IMR-90 (cell line): ENCODE results near the gene PAX5. TPM values are rescaled to one million over a fixed set of nuclear protein-coding genes. Genes with fewer than 3 reads are reported as not detected.
"Not testable (repeated sequence)": the region's sequence is repeated elsewhere in the genome, so short reads cannot be mapped to it uniquely, and the experiment has no call there.

Source experiments
- ATAC-seq: fragments of 200-7000 bp; cut with Tn5 transposase; 2 replicates; pipeline ENCODE4 v1.9.1; 2020; ENCODE audit warnings: low read depth, mild to moderate bottlenecking, moderate library complexity
- BruUV-seq: library from RNA; stranded (reverse); fragments of 400-500 nt; replicated peaks from 2 replicates; lab custom pipeline; 2021; lab: Mats Ljungman, UMichigan
- CTCF ChIA-PET: fragments of 300-600 bp; formaldehyde crosslinking; extraction: SDS; loops from one replicate; lab custom pipeline; 2021; ENCODE audit warnings: antibody characterized with exemption; lab: Yijun Ruan, JAX
- POLR2A ChIA-PET: fragments of 300-600 bp; sonication (Branson Sonifier 250); formaldehyde crosslinking; loops from one replicate; lab custom pipeline; 2022; ENCODE audit warnings: antibody characterized with exemption; ENCODE audit not compliant: unreplicated experiment; lab: Charles Lee
- DNase-seq: peaks from one replicate; pipeline ENCODE4 v3.0.0; 2013
- H2AFZ ChIP-seq: replicated peaks from 2 replicates; pipeline ENCODE3; 2013; ENCODE audit warnings: low read length, mild to moderate bottlenecking; ENCODE audit not compliant: poor library complexity
- H2AK5ac ChIP-seq: 2 replicates; pipeline ENCODE4 v1.6.1; 2013; ENCODE audit warnings: low read depth, low read length, inconsistent platforms
- H2AK9ac ChIP-seq: replicated peaks from 2 replicates; pipeline ENCODE3; 2013; ENCODE audit warnings: mild to moderate bottlenecking, low read depth, low read length, moderate library complexity; ENCODE audit not compliant: poor library complexity
- H2BK120ac ChIP-seq: 2 replicates; pipeline ENCODE4 v1.6.1; 2013; ENCODE audit warnings: low read depth, low read length, inconsistent platforms
- H2BK15ac ChIP-seq: 3 replicates; pipeline ENCODE4 v1.6.1; 2013; ENCODE audit warnings: low read depth, low read length, inconsistent platforms
- H2BK20ac ChIP-seq: 2 replicates; pipeline ENCODE4 v1.6.1; 2013; ENCODE audit warnings: low read depth, mild to moderate bottlenecking, inconsistent platforms, low read length, moderate library complexity
- H2BK5ac ChIP-seq: 2 replicates; pipeline ENCODE4 v1.6.1; 2013; ENCODE audit warnings: mild to moderate bottlenecking, low read depth, low read length, inconsistent platforms; ENCODE audit not compliant: poor library complexity, severe bottlenecking
- H3K14ac ChIP-seq: replicated peaks from 2 replicates; pipeline ENCODE4 v1.6.1; 2013; ENCODE audit warnings: low read depth, low read length, inconsistent platforms
- H3K18ac ChIP-seq: 2 replicates; pipeline ENCODE4 v1.6.1; 2013; ENCODE audit warnings: low read depth, low read length, control low read depth
- H3K23ac ChIP-seq: 2 replicates; pipeline ENCODE4 v1.6.1; 2013; ENCODE audit warnings: low read depth, low read length, inconsistent platforms
- H3K27ac ChIP-seq: 2 replicates; pipeline ENCODE4 v1.5.1; 2013; ENCODE audit warnings: mild to moderate bottlenecking, control low read depth, low read length; ENCODE audit not compliant: insufficient read depth
- H3K27me3 ChIP-seq: 2 replicates; pipeline ENCODE4 v1.6.1; 2013; ENCODE audit warnings: low read length; ENCODE audit not compliant: control insufficient read depth, insufficient read depth
- H3K36me3 ChIP-seq: 2 replicates; pipeline ENCODE4 v1.6.1; 2013; ENCODE audit warnings: low read length, mixed read lengths; ENCODE audit not compliant: control insufficient read depth, insufficient read depth
- H3K4ac ChIP-seq: 2 replicates; pipeline ENCODE4 v1.6.1; 2013; ENCODE audit warnings: low read depth, low read length, inconsistent platforms
- H3K4me1 ChIP-seq: 2 replicates; pipeline ENCODE4 v1.6.1; 2013; ENCODE audit warnings: low read length, mixed read lengths; ENCODE audit not compliant: control insufficient read depth, insufficient read depth
- H3K4me2 ChIP-seq: 2 replicates; pipeline ENCODE4 v1.6.1; 2013; ENCODE audit warnings: low read depth, mild to moderate bottlenecking, control low read depth, low read length, moderate library complexity
- H3K4me3 ChIP-seq: 2 replicates; pipeline ENCODE4 v1.5.1; 2013; ENCODE audit warnings: low read depth, mild to moderate bottlenecking, control low read depth, low read length, moderate library complexity; ENCODE audit not compliant: insufficient read depth
- H3K56ac ChIP-seq: 2 replicates; pipeline ENCODE4 v1.6.1; 2013; ENCODE audit warnings: low read length, inconsistent platforms; ENCODE audit not compliant: insufficient read depth; ENCODE audit errors: extremely low read depth
- H3K79me1 ChIP-seq, 2 experiments: 2 replicates each; pipeline ENCODE4 v1.6.1; 2013; ENCODE audit warnings: low read length in 2 of 2, inconsistent platforms in 1 of 2, low read depth in 1 of 2
- H3K9ac ChIP-seq: 2 replicates; pipeline ENCODE4 v1.6.1; 2013; ENCODE audit warnings: low read depth, low read length, control low read depth
- H3K9me1 ChIP-seq: 2 replicates; pipeline ENCODE4 v1.6.1; 2013; ENCODE audit warnings: low read length, inconsistent platforms; ENCODE audit not compliant: insufficient read depth
- H3K9me3 ChIP-seq: 2 replicates; pipeline ENCODE4 v1.6.1; 2013; ENCODE audit warnings: low read length; ENCODE audit not compliant: control insufficient read depth, insufficient read depth
- H4K20me1 ChIP-seq: 2 replicates; pipeline ENCODE4 v1.6.1; 2013; ENCODE audit warnings: low read length, inconsistent platforms; ENCODE audit not compliant: insufficient read depth
- H4K5ac ChIP-seq: 2 replicates; pipeline ENCODE4 v1.6.1; 2013; ENCODE audit warnings: mild to moderate bottlenecking, low read depth, low read length, control low read depth
- H4K8ac ChIP-seq, 2 experiments: 2 replicates each; pipeline ENCODE4 v1.6.1; 2013; ENCODE audit warnings: low read depth in 2 of 2, low read length in 2 of 2, control low read depth in 1 of 2, inconsistent platforms in 1 of 2
- H4K91ac ChIP-seq: 2 replicates; pipeline ENCODE4 v1.6.1; 2013; ENCODE audit warnings: low read depth, low read length, inconsistent platforms; ENCODE audit not compliant: insufficient read depth
- BHLHE40 ChIP-seq: fragments of 150-350 bp; IDR thresholded peaks from 2 replicates; pipeline ENCODE4 v1.6.1; 2016; ENCODE audit warnings: mild to moderate bottlenecking, low read depth, low read length
- MAFK ChIP-seq: IDR thresholded peaks from 2 replicates; pipeline ENCODE4 v1.6.1; 2012; ENCODE audit warnings: low read depth, low read length, improper control_type of control experiment
- MXI1 ChIP-seq: IDR thresholded peaks from 2 replicates; pipeline ENCODE4 v1.6.1; 2012; ENCODE audit warnings: low read depth, mild to moderate bottlenecking, low read length, moderate library complexity, borderline replicate concordance
- USF2 ChIP-seq: fragments of 150-350 bp; IDR thresholded peaks from 2 replicates; pipeline ENCODE4 v1.6.1; 2017; ENCODE audit warnings: mild to moderate bottlenecking, antibody characterized with exemption, low read length, low read depth
- WGBS, 2 experiments: methylation state at CpG; one replicate each; pipeline versions ENCODE4 v1.1.5 to v1.1.7; 2013; ENCODE audit warnings: missing lambda C conversion rate in 2 of 2; ENCODE audit not compliant: insufficient read length in 1 of 2; ENCODE audit errors: extremely low coverage in 2 of 2; 5-methylcytosine and 5-hydroxymethylcytosine counted together
- dilution Hi-C: fragments of 300-500 bp; cut with HindIII; formaldehyde crosslinking; loops from one replicate; pipeline ENCODE4 v1.14.3; 2018; ENCODE audit warnings: low sequenced_read_pairs; ENCODE audit not compliant: unreplicated experiment
- in situ Hi-C: fragments of 300-500 bp; cut with MboI; formaldehyde crosslinking; loops from 3 replicates; pipeline ENCODE4 v1.14.3; 2019; ENCODE audit warnings: low sequenced_read_pairs, inconsistent platforms, mixed read lengths
- intact Hi-C: fragments of 100-400 bp; cut with micrococcal nuclease; formaldehyde crosslinking; loops from 2 replicates; pipeline ENCODE4 v1.10.0; 2022
- polyA plus RNA-seq, 3 experiments: library from polyadenylated mRNA; depleted of rRNA; stranded (reverse); fragments of >200 nt; gene quantifications; 2 replicates each; pipeline ENCODE4 v1.2.3, GENCODE V29; 2012; ENCODE audit warnings: low replicate concordance in 1 of 3
- total RNA-seq: library from RNA; depleted of rRNA; stranded (reverse); fragments of >200 nt; gene quantifications from 2 replicates; pipeline ENCODE4 v1.2.3, GENCODE V29; 2012

PAX5 gene
- total and polyA plus RNA-seq, 2 of the 4 experiments (the other 2 are of a cell fraction) = not detected

GRCh38 chr9:36870960-36871359, 163.1 kb downstream of the PAX5 start:
- Histone ChIP-seq H3K23ac (no peak overlapping the region), H3K9me1 (no peaks in the 10 kb centered on the region), H2AFZ (no peak overlapping the region), H2BK20ac (no peak overlapping the region), H3K4me3 (no peak overlapping the region), H4K5ac (no peak overlapping the region), H4K20me1 (no peaks in the 10 kb centered on the region; the same call in none of the 2 replicates), H3K4me2 (no peak overlapping the region), H2AK9ac (no peak overlapping the region), H2BK15ac (no peak overlapping the region), H3K36me3 (no peaks in the 10 kb centered on the region), H3K56ac (no peak overlapping the region), H2BK5ac (no peak overlapping the region), H2BK120ac (no peak overlapping the region), H3K9ac (no peak overlapping the region), H4K8ac (no peak overlapping the region), H2AK5ac (no peak overlapping the region), H3K14ac (no peak overlapping the region), H3K18ac (no peak overlapping the region), H4K91ac (no peak overlapping the region), H3K79me1 (no peaks in the 10 kb centered on the region), H3K27me3 (peaks cover 42% of the 10 kb centered on the region), H3K4ac (no peak overlapping the region), H3K4me1 (no peaks in the 10 kb centered on the region), H3K27ac (no peak overlapping the region), H3K9me3 (0 out of 2 replicates have a peak, but pooled peaks cover 2% of the 10 kb centered on the region)
- CTCF ChIA-PET = no interaction called here
- dilution Hi-C loops = no loop called here
- 19% methylated on average over 5 of the region's 7 CpGs; no CpG with 5 or more reads in 1 of the 2 experiments for WGBS, 2 experiments
- in situ Hi-C loops = loop anchor here (25.0 kb wide), 1 partner anchor 391 kb away; no protein-coding TSS in a partner anchor
- intact Hi-C loops = loop anchor here (5.0 to 10.0 kb wide), 4 partner anchors 114 to 541 kb away; partner anchors contain the start of gene ZCCHC7
- POLR2A ChIA-PET = no interaction called here
- ATAC-seq (no peak), DNase-seq (no peak)
- BruUV-seq = no TSS peak
- TF ChIP-seq MXI1 (no peak), MAFK (no peak), BHLHE40 (no peak), USF2 (no peak)

GRCh38 chr9:36869605-36870004, 164.5 kb downstream of the PAX5 start:
- H3K4me3 ChIP-seq, H4K8ac ChIP-seq, H4K5ac ChIP-seq, H2AFZ ChIP-seq, H3K4me1 ChIP-seq, H3K4me2 ChIP-seq, POLR2A ChIA-PET, H3K23ac ChIP-seq, BruUV-seq, H2BK120ac ChIP-seq, H3K56ac ChIP-seq, H3K4ac ChIP-seq, CTCF ChIA-PET, H2AK9ac ChIP-seq, DNase-seq, H3K36me3 ChIP-seq, H3K27ac ChIP-seq, H4K91ac ChIP-seq, H3K18ac ChIP-seq, dilution Hi-C loops, H3K9ac ChIP-seq, H3K79me1 ChIP-seq, H2AK5ac ChIP-seq, H2BK20ac ChIP-seq, H2BK15ac ChIP-seq, H3K9me3 ChIP-seq, H4K20me1 ChIP-seq, H2BK5ac ChIP-seq, H3K9me1 ChIP-seq, H3K14ac ChIP-seq, ATAC-seq: not testable (repeated sequence)
- H3K27me3 ChIP-seq = peaks cover 46% of the 10 kb centered on the region
- intact Hi-C loops (loop anchor here (5.0 to 10.0 kb wide), 4 partner anchors 115 to 543 kb away; partner anchors contain the start of gene ZCCHC7), in situ Hi-C loops (loop anchor here (25.0 kb wide), 1 partner anchor 393 kb away; no protein-coding TSS in a partner anchor)
- WGBS, 2 experiments = 83 to 100% methylated on average over 1 of the region's 1 CpG
